OCI-LY7 (cell line): ENCODE measurements around the gene DMXL2. TPM values are rescaled to one million over a fixed set of nuclear protein-coding genes. Genes with fewer than 3 reads are reported as not detected.
A peak's percentile ranks its signal among the peaks of the same experiment; 100 is the strongest.

Experiments used
- BruUV-seq: library from RNA; stranded (reverse); fragments of 400-500 nt; replicated peaks from 2 replicates; lab custom pipeline; 2021; lab: Mats Ljungman, UMichigan
- CTCF ChIA-PET: fragments of 300-600 bp; sonication (Branson Sonifier 250); formaldehyde crosslinking; loops from one replicate; lab custom pipeline; 2022; ENCODE audit warnings: antibody characterized with exemption; ENCODE audit not compliant: unreplicated experiment; lab: Charles Lee
- POLR2A ChIA-PET: fragments of 300-600 bp; sonication (Branson Sonifier 250); formaldehyde crosslinking; loops from one replicate; lab custom pipeline; 2022; ENCODE audit warnings: antibody characterized with exemption; lab: Charles Lee
- DNase-seq: peaks from one replicate; pipeline ENCODE4 v3.0.0-alpha.2; 2015; ENCODE audit warnings: low spot score
- H2AFZ ChIP-seq: fragments of 200-600 bp; sonication (generic), shearing (Covaris generic); 2 replicates; pipeline ENCODE4 v1.6.1; 2014; ENCODE audit warnings: mild to moderate bottlenecking, antibody characterized with exemption, low read length, moderate library complexity
- H3K27ac ChIP-seq: fragments of 200-600 bp; sonication (generic); 2 replicates; pipeline ENCODE4 v1.5.1; 2014; ENCODE audit warnings: mixed run types, low read depth, mild to moderate bottlenecking, moderate library complexity, low read length, inconsistent platforms; ENCODE audit not compliant: poor library complexity, severe bottlenecking
- H3K36me3 ChIP-seq: fragments of 200-600 bp; sonication (generic); 2 replicates; pipeline ENCODE4 v1.6.1; 2014; ENCODE audit warnings: mild to moderate bottlenecking, antibody characterized with exemption, low read length, moderate library complexity, mixed read lengths; ENCODE audit not compliant: insufficient read depth
- H3K4me1 ChIP-seq: fragments of 200-600 bp; sonication (generic); 2 replicates; pipeline ENCODE4 v1.5.1; 2014; ENCODE audit warnings: mild to moderate bottlenecking, low read length; ENCODE audit not compliant: insufficient read depth, poor library complexity, severe bottlenecking
- H3K4me2 ChIP-seq: fragments of 200-600 bp; sonication (generic); 2 replicates; pipeline ENCODE4 v1.6.1; 2014; ENCODE audit warnings: mild to moderate bottlenecking, low read length
- H3K4me3 ChIP-seq: fragments of 200-600 bp; sonication (generic); 2 replicates; pipeline ENCODE4 v1.5.1; 2014; ENCODE audit warnings: mild to moderate bottlenecking, low read depth, low read length; ENCODE audit not compliant: poor library complexity, severe bottlenecking
- H3K79me2 ChIP-seq: fragments of 200-600 bp; sonication (generic); 2 replicates; pipeline ENCODE4 v1.6.1; 2016; ENCODE audit warnings: low read depth, mild to moderate bottlenecking, low read length, moderate library complexity, mixed read lengths; ENCODE audit not compliant: insufficient read depth
- H3K9me2 ChIP-seq: fragments of 200-600 bp; sonication (generic); 2 replicates; pipeline ENCODE4 v1.6.1; 2016; ENCODE audit warnings: mild to moderate bottlenecking, low read length, mixed read lengths; ENCODE audit not compliant: insufficient read depth
- H3K9me3 ChIP-seq: fragments of 200-600 bp; sonication (generic); 2 replicates; pipeline ENCODE4 v1.6.1; 2014; ENCODE audit warnings: mild to moderate bottlenecking, mixed run types, low read length, mixed read lengths
- H4K20me1 ChIP-seq: fragments of 200-600 bp; sonication (generic); 2 replicates; pipeline ENCODE4 v1.6.1; 2014; ENCODE audit warnings: mild to moderate bottlenecking, antibody characterized with exemption, low read length, moderate library complexity, mixed read lengths; ENCODE audit not compliant: insufficient read depth
- CTCF ChIP-seq: fragments of 200-600 bp; sonication (generic); conservative IDR thresholded peaks from 2 replicates; pipeline ENCODE4 v1.5.1; 2014; ENCODE audit warnings: mild to moderate bottlenecking, antibody characterized with exemption, low read length, moderate library complexity, mixed read lengths
- EZH2phosphoT487 ChIP-seq: fragments of 200-600 bp; sonication (generic); IDR thresholded peaks from 2 replicates; pipeline ENCODE4 v1.6.1; 2018; ENCODE audit warnings: low read depth, borderline replicate concordance, mild to moderate bottlenecking, mixed run types, antibody characterized with exemption, low read length, moderate library complexity, mixed read lengths
- intact Hi-C: fragments of 100-400 bp; cut with micrococcal nuclease; formaldehyde crosslinking; loops from one replicate; pipeline ENCODE4 v1.10.0; 2022; ENCODE audit not compliant: unreplicated experiment
- total RNA-seq, 2 experiments: library from RNA; depleted of rRNA in 1 of 2; stranded (reverse); fragments of >200 nt in 1 of 2; shearing (Covaris generic) in 1 of 2; gene quantifications; 2 replicates each; pipeline ENCODE4 v1.2.3, GENCODE V29; 2014 to 2022

DMXL2 gene
- total RNA-seq, 2 experiments from 2014 or later = 0.32 to 0.47 TPM

- CTCF ChIA-PET = no interaction called here
- no peak for TF ChIP-seq CTCF
- TF ChIP-seq EZH2phosphoT487 = no peak
- no peak overlapping the region for H3K4me2 ChIP-seq
Measured at GRCh38 chr15:51624022-51624421, 1.5 kb upstream of the DMXL2 start.

DNA sequence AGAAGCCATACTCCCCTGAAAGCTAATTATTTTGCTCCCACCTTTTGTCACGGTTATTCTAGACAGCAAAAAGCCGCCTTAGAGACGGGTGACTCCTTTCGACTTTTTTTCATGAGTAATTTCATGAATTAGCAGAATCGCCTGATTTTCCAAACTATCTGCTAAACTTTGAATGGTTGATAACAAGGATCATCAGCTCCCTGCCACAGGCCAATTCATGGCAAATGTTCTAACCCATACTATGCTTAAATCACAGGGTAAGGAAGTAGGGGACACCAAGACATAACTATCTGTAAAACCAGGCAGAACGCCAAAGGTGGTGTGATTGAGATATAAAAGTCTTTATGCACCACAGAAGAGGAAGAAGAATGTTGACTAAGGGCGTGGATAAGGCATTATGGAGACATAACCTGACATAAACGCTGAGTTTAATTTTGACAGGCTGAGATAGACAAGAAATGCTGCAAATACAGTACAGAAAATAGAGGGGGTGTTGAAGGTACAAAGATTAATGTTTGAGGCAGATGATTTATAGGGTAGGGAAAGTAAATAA, 891 bp upstream of the DMXL2 start:
- Histone ChIP-seq H3K27ac (no peak overlapping the region), H3K9me3 (no peaks in the 10 kb centered on the region), H3K36me3 (no peaks in the 10 kb centered on the region), H3K9me2 (no peaks in the 10 kb centered on the region), H4K20me1 (no peaks in the 10 kb centered on the region), H3K4me3 (peak overlapping the region; percentile 69), H3K4me2 (peak overlapping the region; percentile 69), H3K79me2 (no peaks in the 10 kb centered on the region), H3K4me1 (no peaks in the 10 kb centered on the region), H2AFZ (peak overlapping the region; percentile 62)
- no TSS peak for BruUV-seq
- intact Hi-C loops = no loop called here
- TF ChIP-seq CTCF = no peak
- TF ChIP-seq EZH2phosphoT487 = no peak
- ChIA-PET POLR2A (no interaction called here), CTCF (no interaction called here)
- DNase-seq = no peak

More at GRCh38 chr15:51624022-51624421, 1.5 kb upstream of the DMXL2 start:
- BruUV-seq = no TSS peak
- Histone ChIP-seq H3K9me2 (no peaks in the 10 kb centered on the region), H3K4me3 (no peak overlapping the region), H3K36me3 (no peaks in the 10 kb centered on the region), H3K79me2 (no peaks in the 10 kb centered on the region), H3K4me1 (no peaks in the 10 kb centered on the region), H3K9me3 (no peaks in the 10 kb centered on the region), H3K27ac (no peak overlapping the region), H2AFZ (no peak overlapping the region), H4K20me1 (no peaks in the 10 kb centered on the region)
- no peak for DNase-seq
- POLR2A ChIA-PET = interaction anchor here (0.8 kb wide), 2 partner anchors 10 to 473 kb away, joined by 3 to 4 read pairs; no protein-coding TSS in a partner anchor
- intact Hi-C loops = no loop called here

- H3K27ac ChIP-seq = no peak overlapping the region
- no peaks in the 10 kb centered on the region for H3K4me1 ChIP-seq
- no TSS peak for BruUV-seq
- H3K9me2 ChIP-seq = no peaks in the 10 kb centered on the region
- peak; percentile 5 for DNase-seq
- H3K79me2 ChIP-seq = no peaks in the 10 kb centered on the region
- ChIA-PET CTCF (interaction anchor here (0.5 kb wide), 1 partner anchor 8 kb away, joined by 3 read pairs; no protein-coding TSS in a partner anchor), POLR2A (no interaction called here)
- intact Hi-C loops = no loop called here
- H3K4me3 ChIP-seq = peak overlapping the region; percentile 69
- peak overlapping the region; percentile 62; the same call in 1 of the 2 replicates for H2AFZ ChIP-seq
- TF ChIP-seq CTCF (no peak), EZH2phosphoT487 (no peak)
- H3K4me2 ChIP-seq = peak overlapping the region; percentile 69
- no peaks in the 10 kb centered on the region for H3K36me3 ChIP-seq
- H3K9me3 ChIP-seq = no peaks in the 10 kb centered on the region
- H4K20me1 ChIP-seq = no peaks in the 10 kb centered on the region
Measured at GRCh38 chr15:51621936-51622603, 501 bp downstream of the DMXL2 start.
